K562 (cell line): Measurements from ENCODE around the gene CKMT2. TPM values are rescaled to one million over a fixed set of nuclear protein-coding genes. Genes with fewer than 3 reads are reported as not detected.

Experiments used
- BCOR ChIP-seq: fragments of 450-650 bp; IDR thresholded peaks from 2 replicates; pipeline ENCODE4 v1.6.1; 2016
- GABPB1 ChIP-seq: sonication (generic); formaldehyde crosslinking; IDR thresholded peaks from 2 replicates; pipeline ENCODE4 v1.8.0; 2022; ENCODE audit warnings: mild to moderate bottlenecking, missing genetic modification reagents
- ILK ChIP-seq: fragments of 450-650 bp; IDR thresholded peaks from 2 replicates; pipeline ENCODE4 v1.6.1; 2016; ENCODE audit warnings: missing genetic modification characterization, low read depth, mild to moderate bottlenecking, missing compliant biosample characterization, moderate library complexity, borderline replicate concordance
- KAT7 ChIP-seq: sonication (generic); formaldehyde crosslinking; IDR thresholded peaks from 2 replicates; pipeline ENCODE4 v1.8.0; 2022; ENCODE audit warnings: missing genetic modification reagents, mild to moderate bottlenecking, borderline replicate concordance
- KDM4B ChIP-seq, 2 experiments: fragments of 450-650 bp in 1 of 2; sonication (generic) in 1 of 2; IDR thresholded peaks; 2 replicates each; pipeline ENCODE4 v1.6.1; 2016 to 2017; ENCODE audit warnings: borderline replicate concordance in 2 of 2, antibody characterized with exemption in 1 of 2, low read depth in 1 of 2, mild to moderate bottlenecking in 1 of 2
- MBD2 ChIP-seq: sonication (generic); IDR thresholded peaks from 2 replicates; pipeline ENCODE4 v1.6.1; 2016; ENCODE audit warnings: low read depth, borderline replicate concordance
- MCM7 ChIP-seq, 2 experiments: fragments of 450-650 bp; IDR thresholded peaks; 2 replicates each; pipeline ENCODE4 v1.6.1; 2016 to 2018
- NCOA2 ChIP-seq, 2 experiments: fragments of 450-650 bp; IDR thresholded peaks; 2 replicates each; pipeline ENCODE4 v1.6.1; 2018; ENCODE audit warnings: mild to moderate bottlenecking in 2 of 2, moderate library complexity in 1 of 2; ENCODE audit not compliant: partially characterized antibody in 2 of 2
- PTRF ChIP-seq: fragments of 450-650 bp; IDR thresholded peaks from 2 replicates; pipeline ENCODE4 v1.6.1; 2016; ENCODE audit warnings: mild to moderate bottlenecking, missing genetic modification characterization, missing compliant biosample characterization
- RBM15 ChIP-seq: fragments of 200-400 bp; formaldehyde crosslinking; IDR thresholded peaks from 2 replicates; pipeline ENCODE4 v1.6.1; 2018; ENCODE audit warnings: mild to moderate bottlenecking, low read length, moderate library complexity; ENCODE audit not compliant: insufficient read depth
- SMARCA5 ChIP-seq: fragments of 450-650 bp; IDR thresholded peaks from 2 replicates; pipeline ENCODE4 v1.6.1; 2016
- SRSF9 ChIP-seq: fragments of 200-400 bp; formaldehyde crosslinking; IDR thresholded peaks from 2 replicates; pipeline ENCODE4 v1.6.1; 2017; ENCODE audit warnings: low read depth, low read length, borderline replicate concordance
- ZNF57 ChIP-seq: fragments of 450-650 bp; formaldehyde crosslinking; IDR thresholded peaks from 2 replicates; pipeline ENCODE4 v1.4.0; 2020; ENCODE audit warnings: mild to moderate bottlenecking, moderate library complexity
- polyA plus RNA-seq, 8 experiments: library from polyadenylated mRNA; depleted of rRNA in 4 of 8; stranded (reverse) in 5 of 8; unstranded in 3 of 8; fragments of >200 nt; fragmentation: Nextera tagmentation in 2 of 8; fragmentation: Illumina TruSeq in 1 of 8; extraction: Ambion mirVana in 2 of 8; extraction: Trizol in 1 of 8; gene quantifications; 2 replicates each; pipeline versions ENCODE4 v1.2.1 to v1.2.3, GENCODE V29; 2011 to 2014; ENCODE audit warnings: inconsistent platforms in 1 of 8, missing spikeins in 1 of 8
- total RNA-seq, 7 experiments: library from RNA; depleted of rRNA in 6 of 7; stranded (reverse); fragments of >200 nt in 6 of 7; fragmentation: Illumina TruSeq in 2 of 7; extraction: Trizol in 2 of 7; gene quantifications; 2 replicates each; pipeline versions ENCODE4 v1.2.1 to v1.2.3, GENCODE V29; 2011 to 2021; ENCODE audit warnings: low replicate concordance in 1 of 7
- TF ChIP-seq, protein P1 (sequence below): fragments of 250-450 bp; sonication (Bioruptor Pico); IDR thresholded peaks from 2 replicates; pipeline ENCODE4 v1.4.0; 2020
- TF ChIP-seq, protein P2 (sequence below): fragments of 250-450 bp; sonication (Bioruptor Pico); IDR thresholded peaks from 2 replicates; pipeline ENCODE4 v1.4.0; 2020
- TF ChIP-seq, protein P3 (sequence below): sonication (generic); formaldehyde crosslinking; IDR thresholded peaks from 2 replicates; pipeline ENCODE4 v1.8.0; 2022; ENCODE audit warnings: mild to moderate bottlenecking, missing genetic modification reagents
- TF ChIP-seq, protein P4 (sequence below): fragments of 250-450 bp; sonication (Bioruptor Pico); IDR thresholded peaks from 2 replicates; pipeline ENCODE4 v1.5.0; 2021; ENCODE audit warnings: mild to moderate bottlenecking, borderline replicate concordance

Gene CKMT2
- total and polyA plus RNA-seq, 9 of the 15 experiments (the other 6 are each of a cell fraction or from before 2014, with no cell fraction given), result 0.03 TPM; not detected in 8

DNA sequence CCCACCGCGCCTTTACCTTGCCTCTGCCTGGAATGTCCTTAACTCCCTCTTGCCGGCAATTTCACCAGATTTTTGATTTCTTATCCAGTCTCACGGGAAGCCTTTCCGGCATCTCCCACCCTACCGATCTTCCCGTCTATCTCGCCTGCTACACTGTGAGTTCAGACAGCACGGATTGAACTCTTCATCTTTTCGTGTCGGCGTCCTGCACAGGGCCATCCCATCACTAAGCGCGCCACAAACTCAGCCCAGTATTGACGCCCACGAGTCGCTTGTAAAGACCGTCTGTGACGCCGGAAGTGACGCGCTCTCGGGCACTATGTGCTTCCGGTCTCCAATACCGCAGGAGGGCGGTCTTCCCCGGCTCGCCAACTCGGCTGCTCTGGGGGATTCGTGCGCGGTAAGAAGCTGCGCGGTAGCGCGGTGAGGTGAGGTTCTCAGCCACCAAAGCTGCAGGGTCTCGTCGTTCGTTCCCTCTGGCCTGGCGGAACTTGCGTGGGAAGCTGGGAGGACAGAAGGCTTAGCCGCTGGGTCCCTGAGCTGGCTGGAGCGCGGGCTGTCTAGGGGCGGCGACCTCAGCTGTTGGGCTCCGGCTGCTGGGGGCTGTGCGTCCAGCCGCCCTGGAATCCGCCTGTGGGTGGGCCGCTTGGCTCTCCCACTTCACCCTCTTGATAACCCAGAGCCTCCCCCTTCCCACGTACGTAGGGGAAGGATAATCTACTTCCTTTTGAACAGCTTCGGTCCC, 68.3 kb downstream of the CKMT2 start, which contains the start of gene ZCCHC9 (continued):
- TF ChIP-seq SRSF9 (no peak), MCM7 (IDR thresholded peaks at IDR 0.05) (no peak), RBM15 (no peak), KDM4B (IDR thresholded peaks at IDR 0.05; ENCODE audit: borderline replicate concordance in 2 of 2, low read depth in 1 of 2) (peak in 1 of 2 experiments; percentile 78; a peak in 1 of 4 replicates), NCOA2 (IDR thresholded peaks at IDR 0.05; ENCODE audit: partially characterized antibody in 2 of 2) (no peak), PTRF (tag) (no peak), MBD2 (peak; percentile 74; the same call in 1 of the 2 replicates), BCOR (no peak), ZNF57 (CRISPR knock-in tag) (no peak), ILK (no peak), SMARCA5 (no peak), GABPB1 (CRISPR knock-in tag) (peak; percentile 97), KAT7 (CRISPR knock-in tag) (0 out of 2 replicates have a peak, but pooled peaks have one; percentile 43)
- TF ChIP-seq, protein P1, sequence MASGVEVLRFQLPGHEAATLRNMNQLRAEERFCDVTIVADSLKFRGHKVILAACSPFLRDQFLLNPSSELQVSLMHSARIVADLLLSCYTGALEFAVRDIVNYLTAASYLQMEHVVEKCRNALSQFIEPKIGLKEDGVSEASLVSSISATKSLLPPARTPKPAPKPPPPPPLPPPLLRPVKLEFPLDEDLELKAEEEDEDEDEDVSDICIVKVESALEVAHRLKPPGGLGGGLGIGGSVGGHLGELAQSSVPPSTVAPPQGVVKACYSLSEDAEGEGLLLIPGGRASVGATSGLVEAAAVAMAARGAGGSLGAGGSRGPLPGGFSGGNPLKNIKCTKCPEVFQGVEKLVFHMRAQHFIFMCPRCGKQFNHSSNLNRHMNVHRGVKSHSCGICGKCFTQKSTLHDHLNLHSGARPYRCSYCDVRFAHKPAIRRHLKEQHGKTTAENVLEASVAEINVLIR (CRISPR knock-in tag), result peak; percentile 94
- TF ChIP-seq, protein P2, sequence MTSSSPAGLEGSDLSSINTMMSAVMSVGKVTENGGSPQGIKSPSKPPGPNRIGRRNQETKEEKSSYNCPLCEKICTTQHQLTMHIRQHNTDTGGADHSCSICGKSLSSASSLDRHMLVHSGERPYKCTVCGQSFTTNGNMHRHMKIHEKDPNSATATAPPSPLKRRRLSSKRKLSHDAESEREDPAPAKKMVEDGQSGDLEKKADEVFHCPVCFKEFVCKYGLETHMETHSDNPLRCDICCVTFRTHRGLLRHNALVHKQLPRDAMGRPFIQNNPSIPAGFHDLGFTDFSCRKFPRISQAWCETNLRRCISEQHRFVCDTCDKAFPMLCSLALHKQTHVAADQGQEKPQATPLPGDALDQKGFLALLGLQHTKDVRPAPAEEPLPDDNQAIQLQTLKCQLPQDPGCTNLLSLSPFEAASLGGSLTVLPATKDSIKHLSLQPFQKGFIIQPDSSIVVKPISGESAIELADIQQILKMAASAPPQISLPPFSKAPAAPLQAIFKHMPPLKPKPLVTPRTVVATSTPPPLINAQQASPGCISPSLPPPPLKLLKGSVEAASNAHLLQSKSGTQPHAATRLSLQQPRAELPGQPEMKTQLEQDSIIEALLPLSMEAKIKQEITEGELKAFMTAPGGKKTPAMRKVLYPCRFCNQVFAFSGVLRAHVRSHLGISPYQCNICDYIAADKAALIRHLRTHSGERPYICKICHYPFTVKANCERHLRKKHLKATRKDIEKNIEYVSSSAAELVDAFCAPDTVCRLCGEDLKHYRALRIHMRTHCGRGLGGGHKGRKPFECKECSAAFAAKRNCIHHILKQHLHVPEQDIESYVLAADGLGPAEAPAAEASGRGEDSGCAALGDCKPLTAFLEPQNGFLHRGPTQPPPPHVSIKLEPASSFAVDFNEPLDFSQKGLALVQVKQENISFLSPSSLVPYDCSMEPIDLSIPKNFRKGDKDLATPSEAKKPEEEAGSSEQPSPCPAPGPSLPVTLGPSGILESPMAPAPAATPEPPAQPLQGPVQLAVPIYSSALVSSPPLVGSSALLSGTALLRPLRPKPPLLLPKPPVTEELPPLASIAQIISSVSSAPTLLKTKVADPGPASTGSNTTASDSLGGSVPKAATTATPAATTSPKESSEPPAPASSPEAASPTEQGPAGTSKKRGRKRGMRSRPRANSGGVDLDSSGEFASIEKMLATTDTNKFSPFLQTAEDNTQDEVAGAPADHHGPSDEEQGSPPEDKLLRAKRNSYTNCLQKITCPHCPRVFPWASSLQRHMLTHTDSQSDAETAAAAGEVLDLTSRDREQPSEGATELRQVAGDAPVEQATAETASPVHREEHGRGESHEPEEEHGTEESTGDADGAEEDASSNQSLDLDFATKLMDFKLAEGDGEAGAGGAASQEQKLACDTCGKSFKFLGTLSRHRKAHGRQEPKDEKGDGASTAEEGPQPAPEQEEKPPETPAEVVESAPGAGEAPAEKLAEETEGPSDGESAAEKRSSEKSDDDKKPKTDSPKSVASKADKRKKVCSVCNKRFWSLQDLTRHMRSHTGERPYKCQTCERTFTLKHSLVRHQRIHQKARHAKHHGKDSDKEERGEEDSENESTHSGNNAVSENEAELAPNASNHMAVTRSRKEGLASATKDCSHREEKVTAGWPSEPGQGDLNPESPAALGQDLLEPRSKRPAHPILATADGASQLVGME (CRISPR knock-in tag), result no peak
- TF ChIP-seq, protein P3, sequence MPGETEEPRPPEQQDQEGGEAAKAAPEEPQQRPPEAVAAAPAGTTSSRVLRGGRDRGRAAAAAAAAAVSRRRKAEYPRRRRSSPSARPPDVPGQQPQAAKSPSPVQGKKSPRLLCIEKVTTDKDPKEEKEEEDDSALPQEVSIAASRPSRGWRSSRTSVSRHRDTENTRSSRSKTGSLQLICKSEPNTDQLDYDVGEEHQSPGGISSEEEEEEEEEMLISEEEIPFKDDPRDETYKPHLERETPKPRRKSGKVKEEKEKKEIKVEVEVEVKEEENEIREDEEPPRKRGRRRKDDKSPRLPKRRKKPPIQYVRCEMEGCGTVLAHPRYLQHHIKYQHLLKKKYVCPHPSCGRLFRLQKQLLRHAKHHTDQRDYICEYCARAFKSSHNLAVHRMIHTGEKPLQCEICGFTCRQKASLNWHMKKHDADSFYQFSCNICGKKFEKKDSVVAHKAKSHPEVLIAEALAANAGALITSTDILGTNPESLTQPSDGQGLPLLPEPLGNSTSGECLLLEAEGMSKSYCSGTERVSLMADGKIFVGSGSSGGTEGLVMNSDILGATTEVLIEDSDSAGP (CRISPR knock-in tag), result 0 out of 2 replicates have a peak, but pooled peaks have one; percentile 25
- TF ChIP-seq, protein P4, sequence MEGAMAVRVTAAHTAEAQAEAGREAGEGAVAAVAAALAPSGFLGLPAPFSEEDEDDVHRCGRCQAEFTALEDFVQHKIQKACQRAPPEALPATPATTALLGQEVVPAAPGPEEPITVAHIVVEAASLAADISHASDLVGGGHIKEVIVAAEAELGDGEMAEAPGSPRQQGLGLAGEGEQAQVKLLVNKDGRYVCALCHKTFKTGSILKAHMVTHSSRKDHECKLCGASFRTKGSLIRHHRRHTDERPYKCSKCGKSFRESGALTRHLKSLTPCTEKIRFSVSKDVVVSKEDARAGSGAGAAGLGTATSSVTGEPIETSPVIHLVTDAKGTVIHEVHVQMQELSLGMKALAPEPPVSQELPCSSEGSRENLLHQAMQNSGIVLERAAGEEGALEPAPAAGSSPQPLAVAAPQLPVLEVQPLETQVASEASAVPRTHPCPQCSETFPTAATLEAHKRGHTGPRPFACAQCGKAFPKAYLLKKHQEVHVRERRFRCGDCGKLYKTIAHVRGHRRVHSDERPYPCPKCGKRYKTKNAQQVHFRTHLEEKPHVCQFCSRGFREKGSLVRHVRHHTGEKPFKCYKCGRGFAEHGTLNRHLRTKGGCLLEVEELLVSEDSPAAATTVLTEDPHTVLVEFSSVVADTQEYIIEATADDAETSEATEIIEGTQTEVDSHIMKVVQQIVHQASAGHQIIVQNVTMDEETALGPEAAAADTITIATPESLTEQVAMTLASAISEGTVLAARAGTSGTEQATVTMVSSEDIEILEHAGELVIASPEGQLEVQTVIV (CRISPR knock-in tag), result no peak
